NB4 (cell line): Measurements from ENCODE around the gene MYF5.

Experiments
- DNase-seq: peaks from one replicate; pipeline ENCODE4 v3.0.0; 2010; ENCODE audit warnings: low read depth
- H3K4me3 ChIP-seq: one replicate; pipeline ENCODE4 v1.5.1; 2011; ENCODE audit warnings: mild to moderate bottlenecking, low read depth, low read length, moderate library complexity
- MAX ChIP-seq: IDR thresholded peaks from 2 replicates; pipeline ENCODE4 v1.6.1; 2011; ENCODE audit warnings: low read depth, low read length
- MYC ChIP-seq: IDR thresholded peaks from 2 replicates; pipeline ENCODE4 v1.6.1; 2011; ENCODE audit warnings: low read depth, low read length
- POLR2A ChIP-seq: IDR thresholded peaks from 2 replicates; pipeline ENCODE4 v1.6.1; 2011; ENCODE audit warnings: mild to moderate bottlenecking; ENCODE audit not compliant: insufficient read length; ENCODE audit errors: extremely low read depth
- TF ChIP-seq, protein P1 (sequence below): IDR thresholded peaks from one replicate; pipeline ENCODE4 v1.5.1; 2012; ENCODE audit warnings: low read depth, low read length

Gene MYF5

DNA sequence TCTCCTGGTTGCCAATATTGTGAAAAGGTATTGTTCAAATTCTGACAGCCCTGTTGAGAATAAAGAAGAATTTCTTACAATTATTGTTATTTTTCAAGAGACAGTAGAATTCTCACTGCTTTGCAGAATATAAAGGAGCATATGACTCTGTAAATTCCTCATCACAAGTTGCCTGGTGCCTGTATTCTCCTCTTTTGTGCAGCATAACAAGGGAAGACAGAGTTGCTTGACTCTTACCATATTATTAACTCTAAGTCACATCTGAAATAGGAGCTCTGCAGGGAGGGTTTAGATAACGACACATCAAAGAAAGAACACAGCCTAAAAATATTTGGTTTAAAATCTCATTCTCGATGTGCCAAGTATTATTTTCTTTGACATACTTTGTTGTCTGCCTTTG is 31.1 kb downstream of the MYF5 start:
- no peak for DNase-seq
- no peak overlapping the region for H3K4me3 ChIP-seq
- TF ChIP-seq, protein P1, sequence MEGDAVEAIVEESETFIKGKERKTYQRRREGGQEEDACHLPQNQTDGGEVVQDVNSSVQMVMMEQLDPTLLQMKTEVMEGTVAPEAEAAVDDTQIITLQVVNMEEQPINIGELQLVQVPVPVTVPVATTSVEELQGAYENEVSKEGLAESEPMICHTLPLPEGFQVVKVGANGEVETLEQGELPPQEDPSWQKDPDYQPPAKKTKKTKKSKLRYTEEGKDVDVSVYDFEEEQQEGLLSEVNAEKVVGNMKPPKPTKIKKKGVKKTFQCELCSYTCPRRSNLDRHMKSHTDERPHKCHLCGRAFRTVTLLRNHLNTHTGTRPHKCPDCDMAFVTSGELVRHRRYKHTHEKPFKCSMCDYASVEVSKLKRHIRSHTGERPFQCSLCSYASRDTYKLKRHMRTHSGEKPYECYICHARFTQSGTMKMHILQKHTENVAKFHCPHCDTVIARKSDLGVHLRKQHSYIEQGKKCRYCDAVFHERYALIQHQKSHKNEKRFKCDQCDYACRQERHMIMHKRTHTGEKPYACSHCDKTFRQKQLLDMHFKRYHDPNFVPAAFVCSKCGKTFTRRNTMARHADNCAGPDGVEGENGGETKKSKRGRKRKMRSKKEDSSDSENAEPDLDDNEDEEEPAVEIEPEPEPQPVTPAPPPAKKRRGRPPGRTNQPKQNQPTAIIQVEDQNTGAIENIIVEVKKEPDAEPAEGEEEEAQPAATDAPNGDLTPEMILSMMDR, result no peak
- TF ChIP-seq MYC (no peak), POLR2A (no peak), MAX (no peak)

DNA sequence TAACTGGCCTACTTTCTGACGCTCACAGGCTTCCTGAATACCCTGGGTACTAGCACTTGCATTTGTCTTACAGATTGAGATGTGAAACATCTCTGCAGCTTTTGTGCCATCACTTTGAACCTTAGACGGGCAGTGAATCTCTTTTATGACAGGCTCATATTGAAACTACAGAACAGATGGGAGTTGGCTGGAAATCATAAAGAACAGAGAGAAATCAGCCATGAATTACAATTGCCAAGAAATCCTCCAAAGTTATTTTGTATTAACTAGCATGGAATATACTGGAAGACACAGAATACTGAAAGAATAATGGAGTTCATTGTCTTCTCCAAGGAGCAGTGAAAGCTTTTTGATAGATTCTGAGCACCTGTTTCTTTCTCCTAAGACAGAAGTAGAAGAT is 32.7 kb downstream of the MYF5 start:
- no peak overlapping the region for H3K4me3 ChIP-seq
- DNase-seq, result no peak
- TF ChIP-seq POLR2A (no peak), MAX (no peak), MYC (no peak)
- TF ChIP-seq, protein P1, result no peak

GRCh38 chr12:80752464-80752863 is 35.8 kb downstream of the MYF5 start:
- no peak overlapping the region for H3K4me3 ChIP-seq
- TF ChIP-seq MAX, result no peak
- TF ChIP-seq, protein P1, result no peak
- no peak for TF ChIP-seq POLR2A
- TF ChIP-seq MYC, result no peak
- no peak for DNase-seq

DNA sequence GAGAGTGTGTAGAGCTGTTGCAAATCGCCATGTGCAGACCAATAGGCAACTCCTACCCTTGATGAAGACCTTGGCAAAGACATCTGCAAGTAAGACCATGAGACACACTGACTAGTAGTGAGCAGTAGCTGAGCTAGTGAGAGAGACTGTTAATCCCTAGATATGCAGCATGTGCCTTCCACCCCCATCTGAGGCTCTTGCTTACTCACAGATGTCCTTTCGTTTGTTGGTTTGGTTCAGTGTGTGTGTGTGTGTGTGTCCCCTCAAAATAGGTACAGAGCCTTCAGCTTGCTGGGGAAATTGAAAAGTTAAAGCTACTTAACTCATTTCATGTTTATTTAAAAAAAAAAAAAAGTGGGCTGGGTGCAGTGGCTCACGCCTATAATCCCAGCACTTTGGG is 37.6 kb downstream of the MYF5 start:
- no peak overlapping the region for H3K4me3 ChIP-seq
- no peak for TF ChIP-seq MYC
- TF ChIP-seq MAX, result no peak
- no peak for TF ChIP-seq POLR2A
- TF ChIP-seq, protein P1, result no peak
- no peak for DNase-seq

- no peak for DNase-seq
- TF ChIP-seq, protein P1, result no peak
- H3K4me3 ChIP-seq, result no peak overlapping the region
These were observed 40.2 kb downstream of the MYF5 start for GRCh38 chr12:80756875-80757274.

DNA sequence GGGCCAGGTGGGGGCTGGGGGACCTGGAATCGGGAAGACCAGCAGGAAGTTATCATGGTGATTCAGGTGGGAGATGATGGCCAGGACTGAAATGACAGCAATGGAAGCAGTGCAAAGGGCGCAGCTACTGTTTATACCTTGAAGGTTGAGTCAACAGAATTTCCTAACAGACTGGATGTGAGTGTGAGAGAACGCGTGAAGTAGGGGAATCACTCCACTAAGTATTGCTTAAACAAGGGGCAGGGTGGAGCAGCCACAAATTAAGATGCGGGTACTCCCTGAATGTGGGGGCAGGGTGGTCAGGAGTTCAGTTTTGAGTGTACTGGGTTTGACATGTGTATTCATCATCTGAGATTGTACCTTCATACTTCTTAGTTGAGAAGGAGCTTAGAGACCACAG is 45.1 kb downstream of the MYF5 start:
- no peak overlapping the region for H3K4me3 ChIP-seq
- DNase-seq, result no peak
- TF ChIP-seq, protein P1, result no peak
- TF ChIP-seq POLR2A, result no peak
